ENCODE measurements around the gene VASH1. TPM values are rescaled to one million over a fixed set of nuclear protein-coding genes. Genes with fewer than 3 reads are reported as not detected.

VASH1 gene
- total RNA-seq, 2 donors from 2014 or later, result 10.3 to 19.8 TPM

DNA sequence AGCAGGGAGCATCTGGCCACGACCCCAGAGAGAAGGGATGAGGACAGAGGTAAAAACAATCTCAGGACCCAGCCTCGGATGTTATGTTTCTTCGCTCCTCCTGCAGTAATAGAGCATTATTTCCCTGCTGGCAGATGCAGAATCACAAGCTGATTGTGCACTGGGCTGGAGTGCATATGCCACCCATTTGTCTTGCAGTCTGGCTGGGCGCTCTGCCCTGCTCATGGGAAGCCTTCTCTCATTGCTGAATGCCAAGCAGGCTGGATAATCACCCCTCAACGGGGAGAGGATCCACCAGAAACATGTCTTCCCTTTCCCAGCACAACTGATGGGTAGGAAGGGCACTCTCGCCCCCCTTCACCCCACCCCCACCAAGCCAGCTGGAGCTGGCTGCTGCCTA lies 8.5 kb upstream of the VASH1 start:
- Histone ChIP-seq H3K9ac (ENCODE audit: extremely low read depth, low read length, poor library complexity, severe bottlenecking) (no peak overlapping the region), H3K4me3 (ENCODE audit: low read length) (no peak overlapping the region), H3K36me3 (ENCODE audit: control insufficient read depth, insufficient read depth, low read length) (no peaks in the 10 kb centered on the region), H3K27ac (ENCODE audit: low read depth, low read length) (no peak overlapping the region), H3K27me3 (ENCODE audit: control insufficient read depth, insufficient read depth, low read length, poor library complexity, severe bottlenecking) (no peaks in the 10 kb centered on the region), H3K9me3 (ENCODE audit: control insufficient read depth, low read length) (no peaks in the 10 kb centered on the region), H3K4me1 (ENCODE audit: control insufficient read depth, insufficient read depth, low read length) (no peaks in the 10 kb centered on the region)
- H3K36me3 Mint-ChIP-seq (ENCODE audit: low read depth), result no peaks in the 10 kb centered on the region
- TF ChIP-seq, protein P1, sequence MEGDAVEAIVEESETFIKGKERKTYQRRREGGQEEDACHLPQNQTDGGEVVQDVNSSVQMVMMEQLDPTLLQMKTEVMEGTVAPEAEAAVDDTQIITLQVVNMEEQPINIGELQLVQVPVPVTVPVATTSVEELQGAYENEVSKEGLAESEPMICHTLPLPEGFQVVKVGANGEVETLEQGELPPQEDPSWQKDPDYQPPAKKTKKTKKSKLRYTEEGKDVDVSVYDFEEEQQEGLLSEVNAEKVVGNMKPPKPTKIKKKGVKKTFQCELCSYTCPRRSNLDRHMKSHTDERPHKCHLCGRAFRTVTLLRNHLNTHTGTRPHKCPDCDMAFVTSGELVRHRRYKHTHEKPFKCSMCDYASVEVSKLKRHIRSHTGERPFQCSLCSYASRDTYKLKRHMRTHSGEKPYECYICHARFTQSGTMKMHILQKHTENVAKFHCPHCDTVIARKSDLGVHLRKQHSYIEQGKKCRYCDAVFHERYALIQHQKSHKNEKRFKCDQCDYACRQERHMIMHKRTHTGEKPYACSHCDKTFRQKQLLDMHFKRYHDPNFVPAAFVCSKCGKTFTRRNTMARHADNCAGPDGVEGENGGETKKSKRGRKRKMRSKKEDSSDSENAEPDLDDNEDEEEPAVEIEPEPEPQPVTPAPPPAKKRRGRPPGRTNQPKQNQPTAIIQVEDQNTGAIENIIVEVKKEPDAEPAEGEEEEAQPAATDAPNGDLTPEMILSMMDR (conservative IDR thresholded peaks at IDR 0.05), result no peak
- H3K4me1 Mint-ChIP-seq, result no peaks in the 10 kb centered on the region
- WGBS, 2 experiments (ENCODE audit: insufficient coverage in 1 of 2, insufficient read length in 1 of 2), result 58 to 86% methylated on average over 4 to 6 of the region's 6 CpGs
- H3K9me3 Mint-ChIP-seq, result peaks cover 8% of the 10 kb centered on the region
- no peak overlapping the region for H3K4me3 Mint-ChIP-seq
- DNase-seq, result no peak
- H3K27me3 Mint-ChIP-seq (ENCODE audit: insufficient read depth), result peaks cover 30% of the 10 kb centered on the region
- H3K27ac Mint-ChIP-seq, result no peak overlapping the region

DNA sequence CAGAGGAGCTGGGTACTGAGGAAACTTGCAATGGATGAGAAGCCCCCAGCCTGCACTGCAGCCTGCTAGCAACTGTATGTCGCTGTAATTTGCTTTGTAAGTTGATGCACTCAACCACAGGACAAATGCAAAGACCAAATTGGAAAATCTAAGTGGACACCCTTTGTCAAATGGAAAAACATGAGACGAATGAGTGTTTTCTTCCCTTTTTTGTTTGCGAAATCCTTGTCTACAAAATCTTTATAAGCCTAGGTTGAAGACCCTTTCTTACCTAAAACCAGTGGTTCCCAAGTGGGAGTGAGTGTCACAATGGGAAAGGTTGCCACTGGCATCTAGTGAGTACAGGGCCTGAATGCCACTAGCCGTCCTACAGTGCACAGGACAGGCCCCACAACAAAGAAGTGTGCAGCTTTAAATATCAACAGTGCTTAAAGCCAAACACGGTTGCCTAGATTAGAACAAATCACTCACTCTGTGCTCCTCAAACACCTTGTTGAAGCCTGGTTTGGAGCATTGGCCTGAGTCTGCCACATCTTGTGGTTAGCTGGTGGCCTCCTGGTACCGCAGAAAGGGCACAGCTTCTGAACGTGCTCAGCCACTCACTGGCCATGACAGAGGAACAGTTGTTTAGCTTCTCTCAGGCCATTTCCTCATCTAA lies 7.6 kb upstream of the VASH1 start:
- Mint-ChIP-seq H3K27me3 (ENCODE audit: insufficient read depth) (peaks cover 37% of the 10 kb centered on the region), H3K4me3 (no peak overlapping the region), H3K27ac (no peak overlapping the region), H3K4me1 (no peaks in the 10 kb centered on the region), H3K36me3 (ENCODE audit: low read depth) (no peaks in the 10 kb centered on the region), H3K9me3 (peaks cover 4% of the 10 kb centered on the region)
- Histone ChIP-seq H3K4me3 (ENCODE audit: low read length) (no peak overlapping the region), H3K9me3 (ENCODE audit: control insufficient read depth, low read length) (no peaks in the 10 kb centered on the region), H3K9ac (ENCODE audit: extremely low read depth, low read length, poor library complexity, severe bottlenecking) (no peak overlapping the region), H3K36me3 (ENCODE audit: control insufficient read depth, insufficient read depth, low read length) (no peaks in the 10 kb centered on the region), H3K27me3 (ENCODE audit: control insufficient read depth, insufficient read depth, low read length, poor library complexity, severe bottlenecking) (no peaks in the 10 kb centered on the region), H3K27ac (ENCODE audit: low read depth, low read length) (no peak overlapping the region), H3K4me1 (ENCODE audit: control insufficient read depth, insufficient read depth, low read length) (no peaks in the 10 kb centered on the region)
- 92 to 96% methylated on average over 6 to 7 of the region's 7 CpGs for WGBS, 2 experiments (ENCODE audit: insufficient coverage in 1 of 2, insufficient read length in 1 of 2)
- DNase-seq, result no peak
- TF ChIP-seq, protein P1 (conservative IDR thresholded peaks at IDR 0.05), result no peak

DNA sequence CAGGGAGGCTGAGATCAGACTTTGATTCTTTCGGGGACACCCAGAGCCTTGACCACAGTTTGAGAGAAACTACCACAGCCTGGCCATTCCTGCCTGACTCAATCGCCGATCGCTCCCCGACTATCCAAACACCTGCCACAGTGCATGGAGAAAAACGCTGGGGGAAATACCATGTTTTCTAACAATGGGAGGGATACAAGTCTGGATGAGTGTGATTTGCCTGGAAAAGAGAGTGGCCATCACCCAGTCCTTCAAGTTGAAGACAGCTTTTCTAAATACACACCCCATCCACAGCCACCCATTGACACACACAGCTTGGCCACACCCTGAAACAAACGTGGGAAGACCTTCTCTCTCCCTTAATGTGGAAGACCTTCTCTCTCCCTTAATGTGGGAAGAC lies 6.7 kb upstream of the VASH1 start:
- Histone ChIP-seq H3K9me3 (ENCODE audit: control insufficient read depth, low read length) (no peaks in the 10 kb centered on the region), H3K4me3 (ENCODE audit: low read length) (no peak overlapping the region), H3K36me3 (ENCODE audit: control insufficient read depth, insufficient read depth, low read length) (no peaks in the 10 kb centered on the region), H3K27ac (ENCODE audit: low read depth, low read length) (no peak overlapping the region), H3K4me1 (ENCODE audit: control insufficient read depth, insufficient read depth, low read length) (no peaks in the 10 kb centered on the region), H3K9ac (ENCODE audit: extremely low read depth, low read length, poor library complexity, severe bottlenecking) (no peak overlapping the region), H3K27me3 (ENCODE audit: control insufficient read depth, insufficient read depth, low read length, poor library complexity, severe bottlenecking) (peaks cover 9% of the 10 kb centered on the region)
- peaks cover 46% of the 10 kb centered on the region for H3K27me3 Mint-ChIP-seq (ENCODE audit: insufficient read depth)
- no peak for DNase-seq
- H3K4me3 Mint-ChIP-seq, result no peak overlapping the region
- TF ChIP-seq, protein P1 (conservative IDR thresholded peaks at IDR 0.05), result no peak
- 91 to 94% methylated on average over 5 to 7 of the region's 7 CpGs for WGBS, 2 experiments (ENCODE audit: insufficient coverage in 1 of 2, insufficient read length in 1 of 2)
- H3K36me3 Mint-ChIP-seq (ENCODE audit: low read depth), result no peaks in the 10 kb centered on the region
- no peaks in the 10 kb centered on the region for H3K9me3 Mint-ChIP-seq
- no peak overlapping the region for H3K27ac Mint-ChIP-seq
- H3K4me1 Mint-ChIP-seq, result no peaks in the 10 kb centered on the region
